Measurements from ENCODE around the gene PLBD1. TPM values are rescaled to one million over a fixed set of nuclear protein-coding genes. Genes with fewer than 3 reads are reported as not detected.

Gene PLBD1
- total RNA-seq, 6 donors from 2014 or later: 17.8 to 69.2 (median 36.5) TPM

DNA sequence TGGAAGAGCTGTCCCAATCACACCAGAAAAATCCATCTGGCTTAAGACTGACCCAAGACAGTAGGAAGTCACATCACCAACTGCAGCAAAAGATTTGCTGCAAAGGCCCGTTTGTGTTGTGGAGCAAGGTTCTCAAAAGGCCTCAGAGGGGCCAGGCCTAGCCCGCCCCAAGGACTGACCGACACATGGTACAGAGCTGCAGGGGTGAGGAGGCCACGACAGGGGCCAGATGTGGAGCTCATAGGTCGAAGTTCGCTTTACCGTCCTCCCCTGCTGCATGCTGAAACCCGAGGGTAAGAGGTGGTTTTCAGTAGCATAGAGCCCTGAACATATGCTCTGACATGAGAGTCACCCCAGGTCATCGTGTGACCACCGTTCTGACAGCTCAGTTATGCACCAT, 35.5 kb downstream of the PLBD1 start:
- H3K27me3 ChIP-seq: no peaks in the 10 kb centered on the region
- no peaks in the 10 kb centered on the region for H3K4me1 ChIP-seq
- DNase-seq: no peak
- no peak overlapping the region for H3K4me3 ChIP-seq
- ATAC-seq (ENCODE audit: low FRiP score in 2 of 2): no peak
- H3K36me3 ChIP-seq: peaks cover 0 to 5% (median 2%) of the 10 kb centered on the region in 4 donors
- no peak for TF ChIP-seq POLR2AphosphoS5 (IDR thresholded peaks at IDR 0.05)
- TF ChIP-seq EP300 (IDR thresholded peaks at IDR 0.05): no peak
- TF ChIP-seq POLR2A (IDR thresholded peaks at IDR 0.05): no peak
- TF ChIP-seq, protein P1, sequence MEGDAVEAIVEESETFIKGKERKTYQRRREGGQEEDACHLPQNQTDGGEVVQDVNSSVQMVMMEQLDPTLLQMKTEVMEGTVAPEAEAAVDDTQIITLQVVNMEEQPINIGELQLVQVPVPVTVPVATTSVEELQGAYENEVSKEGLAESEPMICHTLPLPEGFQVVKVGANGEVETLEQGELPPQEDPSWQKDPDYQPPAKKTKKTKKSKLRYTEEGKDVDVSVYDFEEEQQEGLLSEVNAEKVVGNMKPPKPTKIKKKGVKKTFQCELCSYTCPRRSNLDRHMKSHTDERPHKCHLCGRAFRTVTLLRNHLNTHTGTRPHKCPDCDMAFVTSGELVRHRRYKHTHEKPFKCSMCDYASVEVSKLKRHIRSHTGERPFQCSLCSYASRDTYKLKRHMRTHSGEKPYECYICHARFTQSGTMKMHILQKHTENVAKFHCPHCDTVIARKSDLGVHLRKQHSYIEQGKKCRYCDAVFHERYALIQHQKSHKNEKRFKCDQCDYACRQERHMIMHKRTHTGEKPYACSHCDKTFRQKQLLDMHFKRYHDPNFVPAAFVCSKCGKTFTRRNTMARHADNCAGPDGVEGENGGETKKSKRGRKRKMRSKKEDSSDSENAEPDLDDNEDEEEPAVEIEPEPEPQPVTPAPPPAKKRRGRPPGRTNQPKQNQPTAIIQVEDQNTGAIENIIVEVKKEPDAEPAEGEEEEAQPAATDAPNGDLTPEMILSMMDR (IDR thresholded peaks at IDR 0.05): no peak
- no peaks in the 10 kb centered on the region for H3K9me3 ChIP-seq
- WGBS, 2 donors: 90 to 94% methylated on average over 2 to 10 of the region's 10 CpGs
- no peak overlapping the region for H3K27ac ChIP-seq

DNA sequence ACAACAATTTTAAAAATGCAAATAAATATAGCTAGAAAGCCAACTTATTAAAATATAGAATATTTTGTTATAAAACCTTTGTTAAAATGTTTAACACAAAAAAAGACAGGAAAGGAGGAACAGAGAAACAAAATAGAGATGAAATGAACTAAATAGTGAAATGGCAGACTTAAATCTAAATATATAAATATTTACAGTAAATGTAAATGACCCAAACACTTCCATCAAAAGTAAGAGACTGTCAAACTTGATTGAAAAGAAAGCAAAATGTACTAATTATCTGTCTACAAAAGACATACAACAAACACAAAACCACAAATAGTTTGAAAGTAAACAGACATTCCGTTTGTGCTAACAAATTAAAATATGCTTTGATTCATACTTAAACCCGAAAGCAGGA, 41.7 kb downstream of the PLBD1 start:
- no peaks in the 10 kb centered on the region for H3K36me3 ChIP-seq
- no peaks in the 10 kb centered on the region for H3K4me1 ChIP-seq
- H3K9me3 ChIP-seq: peaks cover 10 to 20% (median 17%) of the 10 kb centered on the region in 4 donors
- no peak for TF ChIP-seq EP300 (IDR thresholded peaks at IDR 0.05)
- TF ChIP-seq, protein P1 (IDR thresholded peaks at IDR 0.05): no peak
- no peak for TF ChIP-seq POLR2A (IDR thresholded peaks at IDR 0.05)
- no peak for TF ChIP-seq POLR2AphosphoS5 (IDR thresholded peaks at IDR 0.05)
- DNase-seq (no peak), ATAC-seq (ENCODE audit: low FRiP score in 2 of 2) (no peak)
- 89 to 95% methylated on average over 2 of the region's 2 CpGs for WGBS, 2 donors
- H3K27me3 ChIP-seq: no peaks in the 10 kb centered on the region
- no peak overlapping the region for H3K27ac ChIP-seq
- no peak overlapping the region for H3K4me3 ChIP-seq

DNA sequence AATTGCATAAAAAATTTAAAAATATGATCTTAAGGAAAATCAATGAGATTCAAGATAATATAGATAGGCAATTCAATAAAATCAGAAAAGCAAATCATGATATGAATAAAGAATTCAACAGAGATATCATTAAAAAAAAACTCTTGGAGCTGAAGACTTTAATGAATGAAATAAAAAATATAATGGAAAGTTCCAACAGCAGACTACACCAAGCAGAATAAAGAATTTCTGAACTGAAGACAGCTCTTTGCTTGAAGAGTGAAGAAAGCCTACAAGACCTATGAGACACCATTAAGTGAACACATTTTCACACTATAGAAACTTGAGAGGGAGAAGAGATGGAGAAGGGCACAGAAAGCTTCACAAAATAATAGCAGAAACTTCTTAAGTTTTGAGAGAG, 45.9 kb downstream of the PLBD1 start:
- H3K36me3 ChIP-seq: no peaks in the 10 kb centered on the region
- no peak overlapping the region for H3K27ac ChIP-seq
- H3K4me1 ChIP-seq: no peaks in the 10 kb centered on the region
- ATAC-seq (ENCODE audit: low FRiP score in 2 of 2) (no peak), DNase-seq (no peak)
- H3K9me3 ChIP-seq: peaks cover 10 to 21% (median 18%) of the 10 kb centered on the region in 4 donors
- H3K4me3 ChIP-seq: no peak overlapping the region
- TF ChIP-seq POLR2AphosphoS5 (IDR thresholded peaks at IDR 0.05): no peak
- H3K27me3 ChIP-seq: no peaks in the 10 kb centered on the region

DNA sequence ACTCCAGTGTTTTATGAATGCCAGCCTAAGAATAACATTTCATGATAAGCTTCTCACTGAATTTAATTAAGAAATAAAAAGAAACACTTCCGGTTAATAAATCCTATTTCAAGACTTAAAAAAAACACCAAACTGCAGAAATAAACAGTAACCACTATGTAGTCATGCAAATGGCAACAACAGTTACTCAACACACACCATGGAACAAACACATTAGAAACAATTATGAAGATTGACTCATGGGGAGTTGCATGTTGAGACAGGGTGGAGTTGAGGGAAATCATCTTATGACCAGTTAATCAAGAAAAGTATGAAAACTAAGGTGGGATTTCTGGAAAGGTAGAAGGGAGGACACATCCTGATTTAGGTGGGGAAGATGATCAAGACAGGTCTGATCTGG, 52.7 kb downstream of the PLBD1 start:
- Histone ChIP-seq H3K9me3 (no peaks in the 10 kb centered on the region), H3K36me3 (no peaks in the 10 kb centered on the region), H3K4me1 (no peaks in the 10 kb centered on the region), H3K27ac (no peak overlapping the region), H3K4me3 (no peak overlapping the region), H3K27me3 (no peaks in the 10 kb centered on the region)
- ATAC-seq (ENCODE audit: low FRiP score in 2 of 2): no peak
- TF ChIP-seq POLR2AphosphoS5 (IDR thresholded peaks at IDR 0.05) (no peak), POLR2A (IDR thresholded peaks at IDR 0.05) (no peak), EP300 (IDR thresholded peaks at IDR 0.05) (no peak)
- TF ChIP-seq, protein P1 (IDR thresholded peaks at IDR 0.05): no peak
- WGBS, 2 donors: 89 to 91% methylated on average over 1 of the region's 1 CpG
- DNase-seq: no peak

DNA sequence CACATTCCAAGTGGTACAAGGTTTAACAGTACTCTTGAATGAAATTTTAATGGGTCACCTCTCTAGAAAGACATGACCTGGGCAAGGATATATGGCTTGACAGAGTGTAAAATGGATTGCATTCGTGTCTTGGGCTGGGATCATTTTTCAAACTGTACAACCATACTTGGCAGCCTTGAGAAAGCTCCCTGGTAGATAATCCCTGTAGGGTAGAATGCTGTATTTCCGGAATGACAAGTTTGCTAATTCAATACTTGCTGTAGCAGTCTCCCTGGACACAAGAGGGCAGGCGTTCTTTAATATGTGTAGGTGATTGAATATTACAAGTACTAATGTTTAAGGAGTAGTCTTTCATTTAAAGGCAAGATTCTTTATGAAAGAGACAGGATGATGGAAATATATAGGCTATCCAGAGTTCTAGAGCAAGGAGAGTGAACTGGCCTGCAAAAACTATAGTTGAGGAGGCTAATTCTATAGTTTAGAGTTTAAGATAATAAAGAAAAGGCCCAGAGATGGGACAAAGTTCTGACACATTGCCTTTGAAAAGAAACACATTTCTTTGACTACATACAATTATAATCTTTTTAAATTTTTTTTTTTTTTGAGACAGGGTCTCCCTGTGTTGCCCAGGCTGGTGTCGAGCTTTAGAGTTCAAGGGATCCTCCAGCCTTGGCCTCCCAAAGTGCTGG, 53.4 kb downstream of the PLBD1 start:
- Histone ChIP-seq H3K9me3 (no peaks in the 10 kb centered on the region), H3K27ac (no peak overlapping the region), H3K4me1 (no peaks in the 10 kb centered on the region), H3K27me3 (no peaks in the 10 kb centered on the region), H3K36me3 (no peaks in the 10 kb centered on the region), H3K4me3 (no peak overlapping the region)
- DNase-seq (peak in 1 of 2 donors; percentile 63), ATAC-seq (ENCODE audit: low FRiP score in 2 of 2) (peak; percentile 49 to 90)
- 48 to 54% methylated on average over 4 of the region's 4 CpGs for whole genome bisulfite sequencing, 2 donors
- TF ChIP-seq POLR2A (IDR thresholded peaks at IDR 0.05) (no peak), EP300 (IDR thresholded peaks at IDR 0.05) (peak in 1 of 4 donors; percentile 29)
- TF ChIP-seq, protein P1 (IDR thresholded peaks at IDR 0.05): peak in 5 of 6 experiments; percentile 11 to 73 (median 58)

Measured in upper lobe of left lung (tissue), 6 donors.